Measurements from ENCODE around the gene CASKIN1.

CASKIN1 gene

GRCh38 chr16:2183671-2184070 lies 12.7 kb downstream of the CASKIN1 start:
- in situ Hi-C loops (cut with HindIII; ENCODE audit: low sequenced_read_pairs): no loop called here
- DNase-seq (ENCODE audit: low read depth): no peak
- no peak overlapping the region for H3K4me3 ChIP-seq (ENCODE audit: low read depth, low read length)
- no peak for TF ChIP-seq CTCF (IDR thresholded peaks at IDR 0.05; ENCODE audit: low read depth, low read length, missing control alignments)

- no peak for TF ChIP-seq CTCF (IDR thresholded peaks at IDR 0.05; ENCODE audit: low read depth, low read length, missing control alignments)
- H3K4me3 ChIP-seq (ENCODE audit: low read depth, low read length): no peak overlapping the region
- in situ Hi-C loops (cut with HindIII; ENCODE audit: low sequenced_read_pairs): no loop called here
- no peak for DNase-seq (ENCODE audit: low read depth)
Observed at GRCh38 chr16:2181952-2182351, 14.5 kb downstream of the CASKIN1 start.

- H3K4me3 ChIP-seq (ENCODE audit: low read depth, low read length): no peak overlapping the region
- in situ Hi-C loops (cut with HindIII; ENCODE audit: low sequenced_read_pairs): no loop called here
Observed at GRCh38 chr16:2180962-2181923, 15.2 kb downstream of the CASKIN1 start.

GRCh38 chr16:2180461-2180860 lies 15.9 kb downstream of the CASKIN1 start:
- TF ChIP-seq CTCF (IDR thresholded peaks at IDR 0.05; ENCODE audit: low read depth, low read length, missing control alignments): no peak
- in situ Hi-C loops (cut with HindIII; ENCODE audit: low sequenced_read_pairs): no loop called here
- no peak for DNase-seq (ENCODE audit: low read depth)
- no peak overlapping the region for H3K4me3 ChIP-seq (ENCODE audit: low read depth, low read length)

More at GRCh38 chr16:2180962-2181923, 15.2 kb downstream of the CASKIN1 start:
- no peak for DNase-seq (ENCODE audit: low read depth)
- TF ChIP-seq CTCF (IDR thresholded peaks at IDR 0.05; ENCODE audit: low read depth, low read length, missing control alignments): no peak

GRCh38 chr16:2179576-2179975 lies 16.8 kb downstream of the CASKIN1 start:
- H3K4me3 ChIP-seq (ENCODE audit: low read depth, low read length): no peak overlapping the region
- no peak for TF ChIP-seq CTCF (IDR thresholded peaks at IDR 0.05; ENCODE audit: low read depth, low read length, missing control alignments)
- in situ Hi-C loops (cut with HindIII; ENCODE audit: low sequenced_read_pairs): no loop called here
- no peak for DNase-seq (ENCODE audit: low read depth)

- no peak for TF ChIP-seq CTCF (IDR thresholded peaks at IDR 0.05; ENCODE audit: low read depth, low read length, missing control alignments)
- DNase-seq (ENCODE audit: low read depth): no peak
- H3K4me3 ChIP-seq (ENCODE audit: low read depth, low read length): no peak overlapping the region
- in situ Hi-C loops (cut with HindIII; ENCODE audit: low sequenced_read_pairs): no loop called here
Observed at GRCh38 chr16:2179107-2179501, 17.3 kb downstream of the CASKIN1 start.
